DOHH2 (cell line): ENCODE data around the gene BTRC.

Source experiments
- H3F3A ChIP-seq: fragments of 200-600 bp; sonication (generic), shearing (Covaris generic); 2 replicates; pipeline ENCODE4 v1.6.0; 2016; ENCODE audit warnings: antibody characterized with exemption, mild to moderate bottlenecking; ENCODE audit not compliant: control insufficient read depth, insufficient read depth
- H3K27ac ChIP-seq: fragments of 200-600 bp; sonication (generic); 2 replicates; pipeline ENCODE4 v1.5.1; 2014; ENCODE audit warnings: low read depth, mild to moderate bottlenecking, low read length, moderate library complexity
- H3K27me3 ChIP-seq: fragments of 200-600 bp; sonication (generic); 2 replicates; pipeline ENCODE4 v1.6.1; 2014; ENCODE audit warnings: mild to moderate bottlenecking, low read length, mixed read lengths; ENCODE audit not compliant: control insufficient read depth
- H3K36me3 ChIP-seq: fragments of 200-600 bp; sonication (generic); 2 replicates; pipeline ENCODE4 v1.6.1; 2014; ENCODE audit warnings: mild to moderate bottlenecking, low read length, moderate library complexity, mixed read lengths; ENCODE audit not compliant: control insufficient read depth
- H3K4me1 ChIP-seq: fragments of 200-600 bp; sonication (generic); 2 replicates; pipeline ENCODE4 v1.6.1; 2014; ENCODE audit warnings: mild to moderate bottlenecking, low read length, mixed read lengths; ENCODE audit not compliant: control insufficient read depth
- H3K4me2 ChIP-seq: fragments of 200-600 bp; sonication (generic); 2 replicates; pipeline ENCODE4 v1.6.0; 2014; ENCODE audit warnings: mild to moderate bottlenecking, low read length, moderate library complexity
- H3K4me3 ChIP-seq: fragments of 200-600 bp; sonication (generic); 2 replicates; pipeline ENCODE4 v1.5.1; 2014; ENCODE audit warnings: mild to moderate bottlenecking, low read length, mixed read lengths
- H3K79me2 ChIP-seq: fragments of 200-600 bp; sonication (generic); 2 replicates; pipeline ENCODE4 v1.6.1; 2014; ENCODE audit warnings: mild to moderate bottlenecking, low read length, mixed read lengths; ENCODE audit not compliant: control insufficient read depth
- H3K9me2 ChIP-seq: fragments of 200-600 bp; sonication (generic); replicated peaks from 2 replicates; pipeline ENCODE4 v1.6.1; 2014; ENCODE audit warnings: mild to moderate bottlenecking, low read length, mixed read lengths; ENCODE audit not compliant: control insufficient read depth
- H3K9me3 ChIP-seq: fragments of 200-600 bp; sonication (generic); 2 replicates; pipeline ENCODE4 v1.6.1; 2014; ENCODE audit warnings: antibody characterized with exemption, low read length, mixed read lengths; ENCODE audit not compliant: control insufficient read depth, insufficient read depth
- H4K20me1 ChIP-seq: fragments of 200-600 bp; sonication (generic); 2 replicates; pipeline ENCODE4 v1.6.0; 2014; ENCODE audit warnings: low read depth, mild to moderate bottlenecking, antibody characterized with exemption, low read length, moderate library complexity; ENCODE audit not compliant: control insufficient read depth, insufficient read depth
- CTCF ChIP-seq: fragments of 200-600 bp; sonication (generic); IDR thresholded peaks from one replicate; pipeline ENCODE4 v1.5.1; 2014; ENCODE audit warnings: antibody characterized with exemption, mild to moderate bottlenecking, low read depth, low read length; ENCODE audit not compliant: poor library complexity, severe bottlenecking
- EZH2phosphoT487 ChIP-seq: fragments of 200-600 bp; sonication (generic); IDR thresholded peaks from 2 replicates; pipeline ENCODE4 v1.6.1; 2017; ENCODE audit warnings: borderline replicate concordance, mild to moderate bottlenecking, antibody characterized with exemption, low read length, moderate library complexity, mixed read lengths

Gene BTRC

GRCh38 chr10:101402711-101403110 is 48.7 kb downstream of the BTRC start:
- Histone ChIP-seq H3K27ac (no peak overlapping the region), H3K79me2 (0 out of 2 replicates have a peak, but pooled peaks cover 2% of the 10 kb centered on the region), H3K4me2 (no peak overlapping the region), H3K9me2 (no peaks in the 10 kb centered on the region), H4K20me1 (0 out of 2 replicates have a peak, but pooled peaks cover 9% of the 10 kb centered on the region), H3K4me3 (no peak overlapping the region), H3K36me3 (no peaks in the 10 kb centered on the region), H3F3A (no peaks in the 10 kb centered on the region), H3K4me1 (no peaks in the 10 kb centered on the region), H3K9me3 (no peaks in the 10 kb centered on the region), H3K27me3 (no peaks in the 10 kb centered on the region)
- TF ChIP-seq CTCF (no peak), EZH2phosphoT487 (no peak)

- Histone ChIP-seq H3F3A (no peaks in the 10 kb centered on the region), H4K20me1 (0 out of 2 replicates have a peak, but pooled peaks cover 9% of the 10 kb centered on the region), H3K36me3 (no peaks in the 10 kb centered on the region), H3K79me2 (0 out of 2 replicates have a peak, but pooled peaks cover 2% of the 10 kb centered on the region), H3K4me3 (no peak overlapping the region), H3K4me2 (no peak overlapping the region), H3K9me3 (no peaks in the 10 kb centered on the region), H3K4me1 (no peaks in the 10 kb centered on the region), H3K9me2 (no peaks in the 10 kb centered on the region), H3K27ac (no peak overlapping the region), H3K27me3 (no peaks in the 10 kb centered on the region)
- TF ChIP-seq CTCF (no peak), EZH2phosphoT487 (no peak)
These were observed 49.2 kb downstream of the BTRC start for GRCh38 chr10:101403161-101403560.

- Histone ChIP-seq H3K4me3 (no peak overlapping the region), H3K4me1 (no peaks in the 10 kb centered on the region), H3K9me2 (no peaks in the 10 kb centered on the region), H3F3A (no peaks in the 10 kb centered on the region), H3K27ac (no peak overlapping the region), H3K79me2 (0 out of 2 replicates have a peak, but pooled peaks cover 2% of the 10 kb centered on the region), H4K20me1 (0 out of 2 replicates have a peak, but pooled peaks cover 9% of the 10 kb centered on the region), H3K36me3 (no peaks in the 10 kb centered on the region), H3K27me3 (no peaks in the 10 kb centered on the region), H3K9me3 (no peaks in the 10 kb centered on the region), H3K4me2 (no peak overlapping the region)
- TF ChIP-seq CTCF, result no peak
- no peak for TF ChIP-seq EZH2phosphoT487
These were observed 51.0 kb downstream of the BTRC start for GRCh38 chr10:101405001-101405400.

- Histone ChIP-seq H3K36me3 (no peaks in the 10 kb centered on the region), H3K79me2 (0 out of 2 replicates have a peak, but pooled peaks cover 2% of the 10 kb centered on the region), H3K9me3 (no peaks in the 10 kb centered on the region), H3K27me3 (no peaks in the 10 kb centered on the region), H3K9me2 (no peaks in the 10 kb centered on the region), H4K20me1 (no peaks in the 10 kb centered on the region), H3K4me1 (peaks cover 23% of the 10 kb centered on the region), H3K27ac (no peak overlapping the region), H3F3A (no peaks in the 10 kb centered on the region), H3K4me2 (no peak overlapping the region), H3K4me3 (no peak overlapping the region)
- TF ChIP-seq CTCF, result no peak
- no peak for TF ChIP-seq EZH2phosphoT487
These were observed 57.6 kb downstream of the BTRC start for GRCh38 chr10:101411598-101411997.
